ENCODE measurements around the gene SCRT2. TPM values are rescaled to one million over a fixed set of nuclear protein-coding genes. Genes with fewer than 3 reads are reported as not detected.

The SCRT2 gene
- total RNA-seq, 1 donor from 2014 or later, result not detected

- Mint-ChIP-seq H3K27me3 (ENCODE audit: low read depth, unreplicated experiment) (peaks cover 60% of the 10 kb centered on the region), H3K9me3 (ENCODE audit: unreplicated experiment) (peaks cover 15% of the 10 kb centered on the region), H3K4me3 (ENCODE audit: unreplicated experiment) (no peak overlapping the region), H3K36me3 (ENCODE audit: low read depth, unreplicated experiment) (peaks cover 5% of the 10 kb centered on the region), H3K4me1 (ENCODE audit: low read depth, unreplicated experiment) (peaks cover 2% of the 10 kb centered on the region), H3K27ac (ENCODE audit: unreplicated experiment) (no peak overlapping the region)
- H3K9me3 ChIP-seq (ENCODE audit: insufficient read depth, low read depth, low read length), result no peaks in the 10 kb centered on the region
- FAIRE-seq (no peak), DNase-seq (ENCODE audit: low read depth) (no peak)
- TF ChIP-seq, protein P1, sequence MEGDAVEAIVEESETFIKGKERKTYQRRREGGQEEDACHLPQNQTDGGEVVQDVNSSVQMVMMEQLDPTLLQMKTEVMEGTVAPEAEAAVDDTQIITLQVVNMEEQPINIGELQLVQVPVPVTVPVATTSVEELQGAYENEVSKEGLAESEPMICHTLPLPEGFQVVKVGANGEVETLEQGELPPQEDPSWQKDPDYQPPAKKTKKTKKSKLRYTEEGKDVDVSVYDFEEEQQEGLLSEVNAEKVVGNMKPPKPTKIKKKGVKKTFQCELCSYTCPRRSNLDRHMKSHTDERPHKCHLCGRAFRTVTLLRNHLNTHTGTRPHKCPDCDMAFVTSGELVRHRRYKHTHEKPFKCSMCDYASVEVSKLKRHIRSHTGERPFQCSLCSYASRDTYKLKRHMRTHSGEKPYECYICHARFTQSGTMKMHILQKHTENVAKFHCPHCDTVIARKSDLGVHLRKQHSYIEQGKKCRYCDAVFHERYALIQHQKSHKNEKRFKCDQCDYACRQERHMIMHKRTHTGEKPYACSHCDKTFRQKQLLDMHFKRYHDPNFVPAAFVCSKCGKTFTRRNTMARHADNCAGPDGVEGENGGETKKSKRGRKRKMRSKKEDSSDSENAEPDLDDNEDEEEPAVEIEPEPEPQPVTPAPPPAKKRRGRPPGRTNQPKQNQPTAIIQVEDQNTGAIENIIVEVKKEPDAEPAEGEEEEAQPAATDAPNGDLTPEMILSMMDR (IDR thresholded peaks at IDR 0.05; ENCODE audit: insufficient read depth, low read depth, low read length), result no peak
- no peak for TF ChIP-seq EZH2 (IDR thresholded peaks at IDR 0.05; ENCODE audit: insufficient read depth, low read length)
- H4K20me1 ChIP-seq (ENCODE audit: insufficient read depth, low read length), result no peaks in the 10 kb centered on the region
- no peak overlapping the region for H3K27ac ChIP-seq (ENCODE audit: low read depth, low read length)
- H3K36me3 ChIP-seq (ENCODE audit: insufficient read depth, low read length), result no peaks in the 10 kb centered on the region
- H3K27me3 ChIP-seq (ENCODE audit: insufficient read depth, low read length), result peaks cover 12% of the 10 kb centered on the region
- no peak overlapping the region for H3K4me2 ChIP-seq (ENCODE audit: low read length)
- no peaks in the 10 kb centered on the region for H3K79me2 ChIP-seq (ENCODE audit: insufficient read depth, low read length)
- no peaks in the 10 kb centered on the region for H3K4me1 ChIP-seq (ENCODE audit: insufficient read depth, low read length)
- H2AFZ ChIP-seq (ENCODE audit: low read depth, low read length), result no peak overlapping the region
- no peak overlapping the region for H3K9ac ChIP-seq (ENCODE audit: low read length)
- H3K4me3 ChIP-seq (ENCODE audit: insufficient read depth, low read depth, low read length), result no peak overlapping the region
Measured at GRCh38 chr20:706366-706885, 30.8 kb upstream of the SCRT2 start.

DNA sequence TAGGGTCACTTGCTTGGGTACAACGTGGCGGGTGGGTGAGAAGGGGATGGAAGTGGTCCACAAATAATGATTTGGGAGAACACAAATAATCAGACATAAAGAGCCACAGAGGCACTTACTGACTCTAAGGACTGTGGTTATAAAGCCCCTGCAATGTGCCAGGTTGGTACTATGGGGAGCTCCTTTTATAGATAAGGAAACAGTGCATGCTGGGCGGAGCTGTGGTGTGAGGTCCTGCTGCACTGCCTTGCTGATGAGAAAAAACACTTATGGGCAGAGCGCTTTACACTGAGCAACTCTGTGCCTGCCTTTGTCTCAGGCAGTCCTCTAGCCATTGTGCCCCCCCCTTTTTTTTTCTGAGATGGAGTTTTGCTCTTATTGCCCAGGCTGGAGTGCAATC, 29.1 kb upstream of the SCRT2 start:
- Mint-ChIP-seq H3K9me3 (ENCODE audit: unreplicated experiment) (peaks cover 11% of the 10 kb centered on the region), H3K27me3 (ENCODE audit: low read depth, unreplicated experiment) (peaks cover 53% of the 10 kb centered on the region), H3K36me3 (ENCODE audit: low read depth, unreplicated experiment) (peaks cover 5% of the 10 kb centered on the region), H3K27ac (ENCODE audit: unreplicated experiment) (no peak overlapping the region), H3K4me1 (ENCODE audit: low read depth, unreplicated experiment) (peaks cover 2% of the 10 kb centered on the region), H3K4me3 (ENCODE audit: unreplicated experiment) (no peak overlapping the region)
- DNase-seq (ENCODE audit: low read depth) (no peak), FAIRE-seq (no peak)
- no peak overlapping the region for H3K4me2 ChIP-seq (ENCODE audit: low read length)
- peaks cover 11% of the 10 kb centered on the region for H3K27me3 ChIP-seq (ENCODE audit: insufficient read depth, low read length)
- no peaks in the 10 kb centered on the region for H3K4me1 ChIP-seq (ENCODE audit: insufficient read depth, low read length)
- no peak overlapping the region for H3K4me3 ChIP-seq (ENCODE audit: insufficient read depth, low read depth, low read length)
- H3K79me2 ChIP-seq (ENCODE audit: insufficient read depth, low read length), result no peaks in the 10 kb centered on the region
- H3K9me3 ChIP-seq (ENCODE audit: insufficient read depth, low read depth, low read length), result no peaks in the 10 kb centered on the region
- H3K36me3 ChIP-seq (ENCODE audit: insufficient read depth, low read length), result no peaks in the 10 kb centered on the region
- H4K20me1 ChIP-seq (ENCODE audit: insufficient read depth, low read length), result no peaks in the 10 kb centered on the region
- TF ChIP-seq, protein P1 (IDR thresholded peaks at IDR 0.05; ENCODE audit: insufficient read depth, low read depth, low read length), result no peak
- no peak for TF ChIP-seq EZH2 (IDR thresholded peaks at IDR 0.05; ENCODE audit: insufficient read depth, low read length)
- no peak overlapping the region for H2AFZ ChIP-seq (ENCODE audit: low read depth, low read length)
- H3K9ac ChIP-seq (ENCODE audit: low read length), result no peak overlapping the region
- no peak overlapping the region for H3K27ac ChIP-seq (ENCODE audit: low read depth, low read length)

DNA sequence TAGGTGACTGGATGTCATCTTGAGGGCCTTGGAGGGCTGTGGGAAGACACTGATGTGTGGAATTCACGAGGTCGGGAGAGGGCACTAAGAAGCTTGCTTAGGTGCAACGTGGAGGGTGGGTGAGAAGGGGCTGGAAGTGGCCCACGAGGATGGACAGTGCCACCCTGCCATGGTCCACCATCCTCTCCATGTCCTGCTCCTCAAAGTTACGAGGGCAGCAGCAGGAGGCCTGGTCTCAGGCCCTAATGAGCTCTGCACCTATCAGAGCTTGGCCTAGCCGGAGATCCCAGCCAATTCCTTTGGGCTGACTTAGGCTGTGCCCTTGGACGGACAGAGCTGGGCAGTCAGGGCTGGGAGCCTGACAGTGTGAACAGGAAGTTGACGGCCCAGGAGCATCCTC, 27.8 kb upstream of the SCRT2 start:
- H3K4me1 ChIP-seq (ENCODE audit: insufficient read depth, low read length), result no peaks in the 10 kb centered on the region
- H3K9me3 ChIP-seq (ENCODE audit: insufficient read depth, low read depth, low read length), result no peaks in the 10 kb centered on the region
- Mint-ChIP-seq H3K27ac (ENCODE audit: unreplicated experiment) (no peak overlapping the region), H3K4me1 (ENCODE audit: low read depth, unreplicated experiment) (no peaks in the 10 kb centered on the region), H3K36me3 (ENCODE audit: low read depth, unreplicated experiment) (no peaks in the 10 kb centered on the region), H3K4me3 (ENCODE audit: unreplicated experiment) (no peak overlapping the region), H3K27me3 (ENCODE audit: low read depth, unreplicated experiment) (peaks cover 46% of the 10 kb centered on the region), H3K9me3 (ENCODE audit: unreplicated experiment) (peaks cover 2% of the 10 kb centered on the region)
- FAIRE-seq (no peak), DNase-seq (ENCODE audit: low read depth) (no peak)
- H3K36me3 ChIP-seq (ENCODE audit: insufficient read depth, low read length), result no peaks in the 10 kb centered on the region
- no peak overlapping the region for H2AFZ ChIP-seq (ENCODE audit: low read depth, low read length)
- H3K4me3 ChIP-seq (ENCODE audit: insufficient read depth, low read depth, low read length), result no peak overlapping the region
- no peak for TF ChIP-seq EZH2 (IDR thresholded peaks at IDR 0.05; ENCODE audit: insufficient read depth, low read length)
- TF ChIP-seq, protein P1 (IDR thresholded peaks at IDR 0.05; ENCODE audit: insufficient read depth, low read depth, low read length), result no peak
- H3K9ac ChIP-seq (ENCODE audit: low read length), result no peak overlapping the region
- H4K20me1 ChIP-seq (ENCODE audit: insufficient read depth, low read length), result no peaks in the 10 kb centered on the region
- no peak overlapping the region for H3K27ac ChIP-seq (ENCODE audit: low read depth, low read length)
- H3K79me2 ChIP-seq (ENCODE audit: insufficient read depth, low read length), result no peaks in the 10 kb centered on the region
- no peak overlapping the region for H3K4me2 ChIP-seq (ENCODE audit: low read length)
- H3K27me3 ChIP-seq (ENCODE audit: insufficient read depth, low read length), result peaks cover 3% of the 10 kb centered on the region

Measured in astrocyte (in vitro differentiated cells and primary cell).